AG10803 (cell line): ENCODE results near the gene HMGXB4.

Source experiments
- DNase-seq: peaks from one replicate; pipeline ENCODE4 v3.0.0; 2010; ENCODE audit warnings: low read depth
- H3K4me3 ChIP-seq: 2 replicates; pipeline ENCODE4 v1.5.1; 2011; ENCODE audit warnings: mild to moderate bottlenecking, low read length, control low read depth
- CTCF ChIP-seq: conservative IDR thresholded peaks from 2 replicates; pipeline ENCODE4 v1.5.1; 2011; ENCODE audit warnings: mild to moderate bottlenecking, low read length, control low read depth, inconsistent platforms

HMGXB4 gene

DNA sequence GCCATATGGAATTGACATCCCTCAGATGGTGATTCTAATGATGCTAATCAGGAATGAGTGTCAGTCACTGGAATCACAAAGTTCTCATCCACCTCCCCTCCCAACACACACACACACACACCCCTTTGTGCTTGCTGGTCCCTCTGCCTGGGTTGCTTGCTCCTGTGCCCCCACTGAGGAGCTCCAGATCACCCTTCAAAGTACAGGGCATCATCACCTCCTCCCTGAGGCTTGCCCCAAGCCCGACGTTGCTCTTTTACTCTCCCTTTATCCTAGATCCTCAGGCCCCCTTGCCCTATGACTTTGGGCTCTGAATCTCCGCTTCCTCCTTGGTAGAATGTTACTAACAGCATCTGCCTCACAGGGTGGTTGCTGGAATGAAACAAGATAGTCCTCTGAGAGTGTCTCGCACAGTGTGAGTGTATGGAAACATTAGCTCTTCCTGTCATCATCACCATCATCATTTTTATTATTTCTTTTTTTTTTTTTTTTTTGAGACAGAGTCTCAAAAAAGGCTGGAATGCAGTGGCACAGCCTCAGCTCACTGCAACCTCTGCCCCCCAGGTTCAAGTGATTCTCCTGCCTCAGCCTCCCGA, 45.8 kb downstream of the HMGXB4 start:
- no peak for TF ChIP-seq CTCF
- H3K4me3 ChIP-seq = no peak overlapping the region
- DNase-seq = no peak

DNA sequence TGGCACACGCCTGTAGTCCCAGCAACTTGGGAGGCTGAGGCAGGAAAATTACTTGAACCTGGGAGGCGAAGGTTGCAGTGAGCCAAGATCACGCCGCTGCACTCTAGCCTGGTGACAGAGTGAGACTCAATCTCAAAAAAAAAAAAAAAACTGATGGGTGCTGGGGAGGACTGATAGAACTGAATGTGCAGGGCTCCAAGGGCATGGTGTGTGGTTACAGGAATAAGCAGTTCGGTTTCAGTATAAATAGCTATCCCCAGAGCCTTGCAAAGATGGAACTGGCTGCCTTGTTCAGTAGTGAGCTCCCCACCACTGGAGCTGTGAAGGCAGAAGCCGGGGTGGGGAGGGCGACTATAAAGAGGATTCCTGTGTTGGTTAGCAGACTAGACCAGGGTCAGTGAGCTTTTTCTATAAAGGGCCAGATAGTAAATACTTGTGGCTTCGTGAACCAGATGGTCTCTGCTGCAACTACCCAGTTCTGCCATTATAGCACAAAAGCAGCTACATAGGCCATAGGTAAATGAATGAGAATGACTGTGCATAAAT, 48.3 kb downstream of the HMGXB4 start:
- TF ChIP-seq CTCF = no peak
- H3K4me3 ChIP-seq = no peak overlapping the region
- DNase-seq = peak; percentile 37

- no peak for DNase-seq
- no peak for TF ChIP-seq CTCF
- no peak overlapping the region for H3K4me3 ChIP-seq
These were observed 49.2 kb downstream of the HMGXB4 start for GRCh38 chr22:35306350-35306967.

DNA sequence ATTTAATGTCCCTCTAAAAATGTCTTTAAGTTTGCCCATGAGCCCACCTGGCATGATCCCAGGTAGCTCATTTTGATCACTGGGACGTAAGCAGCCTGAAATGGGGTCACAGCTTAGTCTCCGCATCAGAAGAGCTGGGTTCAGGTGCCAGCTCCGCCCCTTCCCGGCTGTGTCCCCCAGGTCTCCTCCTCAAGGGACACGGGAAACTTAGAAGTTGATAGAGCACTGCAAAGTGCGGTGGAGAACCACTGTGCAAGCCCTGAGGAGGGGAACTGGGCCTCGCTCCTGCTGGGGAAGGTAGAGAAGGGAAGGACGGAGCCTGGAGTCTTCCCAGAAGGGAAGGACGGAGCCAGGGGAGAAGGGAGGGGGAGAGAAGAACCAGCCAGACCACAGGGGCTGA, 50.1 kb downstream of the HMGXB4 start:
- H3K4me3 ChIP-seq = no peak overlapping the region
- no peak for DNase-seq
- no peak for TF ChIP-seq CTCF

DNA sequence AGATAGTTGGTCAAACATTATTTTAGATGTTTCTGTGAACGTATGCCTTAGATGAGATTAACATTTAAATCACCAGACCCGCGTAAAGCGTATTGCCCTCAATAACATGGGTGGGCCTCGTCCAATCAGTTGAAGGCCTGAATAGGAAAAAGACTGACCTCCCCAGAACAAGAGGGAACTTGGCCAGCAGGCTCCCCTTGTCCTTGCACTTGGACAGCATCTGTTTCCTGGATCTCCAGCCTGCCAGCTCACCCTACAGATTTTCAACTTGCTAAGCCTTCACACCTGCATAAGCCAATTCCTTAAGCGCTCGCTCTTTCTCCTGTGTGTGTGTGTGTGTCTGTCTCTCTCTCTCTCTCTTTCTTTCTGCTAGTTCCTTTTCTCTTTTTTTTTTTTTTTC, 50.6 kb downstream of the HMGXB4 start:
- H3K4me3 ChIP-seq = no peak overlapping the region
- no peak for DNase-seq
- TF ChIP-seq CTCF = no peak

DNA sequence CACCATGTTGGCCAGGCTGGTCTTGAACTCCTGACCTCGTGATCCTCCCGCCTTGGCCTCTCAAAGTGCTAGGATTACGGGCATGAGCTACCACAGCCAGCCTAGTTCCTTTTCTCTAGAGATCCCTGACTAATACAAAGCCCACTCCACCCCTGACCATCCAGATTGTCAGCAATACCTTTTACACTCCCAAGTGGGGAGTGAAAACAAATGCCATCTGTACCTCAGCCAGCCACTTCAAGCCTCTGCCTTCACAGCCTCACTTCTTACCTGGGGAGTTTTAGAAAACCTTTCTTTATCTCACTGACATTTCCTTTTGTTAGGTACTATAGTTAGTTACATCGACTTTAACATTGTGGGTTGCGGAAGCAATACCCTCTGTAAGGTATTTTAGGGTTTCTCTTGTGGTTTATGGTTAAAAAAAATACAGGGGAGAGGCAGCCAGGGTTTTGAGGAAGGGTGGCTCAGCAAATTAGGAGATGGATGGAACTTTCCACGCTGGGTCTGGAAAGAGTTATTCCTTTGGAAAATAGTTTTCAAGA, 51.3 kb downstream of the HMGXB4 start:
- no peak overlapping the region for H3K4me3 ChIP-seq
- TF ChIP-seq CTCF = no peak
- no peak for DNase-seq
